HCT116 (cell line): ENCODE data around the gene TMEM178B. TPM values are rescaled to one million over a fixed set of nuclear protein-coding genes. Genes with fewer than 3 reads are reported as not detected.

Experiments used
- ATAC-seq: fragments of 200-7000 bp; cut with Tn5 transposase; 2 replicates; pipeline ENCODE4 v1.9.1; 2020; ENCODE audit warnings: mild to moderate bottlenecking, moderate library complexity
- BruUV-seq: library from RNA; stranded (reverse); fragments of 400-500 nt; replicated peaks from 2 replicates; lab custom pipeline; 2021; lab: Mats Ljungman, UMichigan
- CTCF ChIA-PET: fragments of 300-600 bp; sonication (Branson Sonifier 250); formaldehyde crosslinking; loops from one replicate; lab custom pipeline; 2021; ENCODE audit warnings: antibody characterized with exemption; lab: Charles Lee
- POLR2A ChIA-PET: fragments of 300-600, 350-600 bp; sonication (Branson Sonifier 250); formaldehyde crosslinking; loops from one replicate; lab custom pipeline; 2021; ENCODE audit warnings: antibody characterized with exemption; lab: Charles Lee
- RAD21 ChIA-PET, 2 experiments: fragments of 300-600 bp; sonication (Branson Sonifier 250); formaldehyde crosslinking; loops; one replicate each; lab custom pipeline; 2023; ENCODE audit warnings: low total read pairs in 2 of 2; ENCODE audit not compliant: uncharacterized antibody in 2 of 2, unreplicated experiment in 2 of 2, low non-redundant PET in 1 of 2; lab: Charles Lee
- DNase-seq: peaks from one replicate; pipeline ENCODE4 v3.0.0-alpha.2; 2010; ENCODE audit warnings: low read depth, low spot score
- H2AFZ ChIP-seq: fragments of 200-600 bp; shearing (Covaris generic), sonication (generic); 2 replicates; pipeline ENCODE4 v1.6.1; 2017; ENCODE audit warnings: low read depth, mixed run types, mixed read lengths, antibody characterized with exemption, low read length; ENCODE audit not compliant: poor library complexity, severe bottlenecking
- H3K27ac ChIP-seq: 2 replicates; pipeline ENCODE4 v1.5.1; 2012; ENCODE audit warnings: low read depth, low read length
- H3K27me3 ChIP-seq: fragments of 200-600 bp; sonication (generic); 2 replicates; pipeline ENCODE4 v1.6.1; 2016; ENCODE audit warnings: mixed run types, low read length, mixed read lengths; ENCODE audit not compliant: insufficient read depth
- H3K36me3 ChIP-seq, 2 experiments: fragments of 200-500 bp in 1 of 2; fragments of 200-600 bp in 1 of 2; sonication (Bioruptor generic) in 1 of 2; sonication (generic) in 1 of 2; 2 replicates each; pipeline versions ENCODE4 v1.5.1 to v1.6.1; 2014 to 2016; ENCODE audit warnings: low read length in 2 of 2, inconsistent platforms in 1 of 2, mixed read lengths in 1 of 2, mixed run types in 1 of 2; ENCODE audit not compliant: insufficient read depth in 2 of 2, control insufficient read depth in 1 of 2
- H3K4me1 ChIP-seq, 2 experiments: fragments of 200-600 bp in 1 of 2; sonication (generic) in 1 of 2; 2 replicates each; pipeline versions ENCODE4 v1.5.1 to v1.6.1; 2012 to 2017; ENCODE audit warnings: low read length in 2 of 2, inconsistent platforms in 1 of 2, mild to moderate bottlenecking in 1 of 2, mixed read lengths in 1 of 2, mixed run types in 1 of 2, moderate library complexity in 1 of 2; ENCODE audit not compliant: insufficient read depth in 2 of 2, control insufficient read depth in 1 of 2
- H3K4me2 ChIP-seq: fragments of 200-600 bp; sonication (generic); 2 replicates; pipeline ENCODE4 v1.6.1; 2017; ENCODE audit warnings: mixed run types, low read length, mixed read lengths
- H3K4me3 ChIP-seq, 2 experiments: fragments of 200-600 bp in 1 of 2; sonication (generic) in 1 of 2; replicated peaks in 1 of 2; 2 replicates each; pipeline ENCODE4 v1.5.1; 2011 to 2016; ENCODE audit warnings: low read length in 2 of 2, control low read depth in 1 of 2, low read depth in 1 of 2, mild to moderate bottlenecking in 1 of 2, mixed read lengths in 1 of 2, mixed run types in 1 of 2
- H3K79me2 ChIP-seq: fragments of 200-600 bp; sonication (generic); 2 replicates; pipeline ENCODE4 v1.6.1; 2017; ENCODE audit warnings: mild to moderate bottlenecking, mixed run types, low read length, moderate library complexity, mixed read lengths; ENCODE audit not compliant: insufficient read depth
- H3K9ac ChIP-seq: fragments of 200-600 bp; sonication (generic); 2 replicates; pipeline ENCODE4 v1.6.1; 2016; ENCODE audit warnings: low read length, mixed read lengths
- H3K9me2 ChIP-seq: fragments of 200-600 bp; sonication (generic), shearing (Covaris generic); 2 replicates; pipeline ENCODE4 v1.6.1; 2017; ENCODE audit warnings: mixed run types, mild to moderate bottlenecking, moderate library complexity; ENCODE audit not compliant: insufficient read depth
- H3K9me3 ChIP-seq, 2 experiments: fragments of 200-500 bp in 1 of 2; fragments of 200-600 bp in 1 of 2; sonication (Bioruptor generic) in 1 of 2; sonication (generic) in 1 of 2; 2 replicates each; pipeline ENCODE4 v1.6.1; 2014 to 2017; ENCODE audit warnings: low read length in 2 of 2, mixed read lengths in 2 of 2, inconsistent platforms in 1 of 2, low read depth in 1 of 2, mild to moderate bottlenecking in 1 of 2, mixed run types in 1 of 2, moderate library complexity in 1 of 2; ENCODE audit not compliant: control insufficient read depth in 1 of 2, insufficient read depth in 1 of 2
- H4K20me1 ChIP-seq: fragments of 200-600 bp; sonication (generic), shearing (Covaris generic); 2 replicates; pipeline ENCODE4 v1.6.1; 2017; ENCODE audit warnings: mixed run types, mild to moderate bottlenecking, moderate library complexity; ENCODE audit not compliant: insufficient read depth
- CBX3 ChIP-seq: IDR thresholded peaks from 2 replicates; pipeline ENCODE4 v1.6.1; 2012; ENCODE audit warnings: low read depth
- CTCF ChIP-seq, 3 experiments: fragments of 200-600 bp in 1 of 3; sonication (generic) in 1 of 3; IDR thresholded peaks in 2 of 3; conservative IDR thresholded peaks in 1 of 3; 2 replicates each; pipeline ENCODE4 v1.5.1; 2012 to 2017; ENCODE audit warnings: low read depth in 2 of 3, low read length in 2 of 3, antibody characterized with exemption in 1 of 3, borderline replicate concordance in 1 of 3, control low read depth in 1 of 3, mild to moderate bottlenecking in 1 of 3, mixed read lengths in 1 of 3, mixed run types in 1 of 3, moderate library complexity in 1 of 3; ENCODE audit not compliant: insufficient read depth in 1 of 3
- EGR1 ChIP-seq: IDR thresholded peaks from 2 replicates; pipeline ENCODE4 v1.6.1; 2012; ENCODE audit warnings: low read depth
- EZH2 ChIP-seq: fragments of 200-600 bp; sonication (generic); IDR thresholded peaks from 2 replicates; pipeline ENCODE4 v1.6.1; 2017; ENCODE audit warnings: antibody characterized with exemption, mixed run types
- EZH2phosphoT487 ChIP-seq: fragments of 200-600 bp; IDR thresholded peaks from 2 replicates; pipeline ENCODE4 v1.6.1; 2018; ENCODE audit warnings: antibody characterized with exemption, borderline replicate concordance
- MAX ChIP-seq: IDR thresholded peaks from 2 replicates; pipeline ENCODE4 v1.6.1; 2012
- POLR2A ChIP-seq: IDR thresholded peaks from 2 replicates; pipeline ENCODE4 v1.7.0; 2011; ENCODE audit warnings: borderline replicate concordance; ENCODE audit not compliant: insufficient read depth, insufficient read length; ENCODE audit errors: extremely low read depth
- RAD21 ChIP-seq: IDR thresholded peaks from 2 replicates; pipeline ENCODE4 v1.6.1; 2012; ENCODE audit warnings: low read depth, mild to moderate bottlenecking
- SIN3A ChIP-seq: IDR thresholded peaks from 2 replicates; pipeline ENCODE4 v1.6.1; 2012; ENCODE audit warnings: low read depth
- SP1 ChIP-seq: IDR thresholded peaks from 2 replicates; pipeline ENCODE4 v1.6.1; 2012; ENCODE audit warnings: low read depth
- SRF ChIP-seq: IDR thresholded peaks from 2 replicates; pipeline ENCODE4 v1.6.1; 2012; ENCODE audit warnings: low read depth
- intact Hi-C: fragments of 100-400 bp; cut with micrococcal nuclease; formaldehyde crosslinking; loops from 2 replicates; pipeline ENCODE4 v1.10.0; 2022
- total RNA-seq: library from RNA; stranded (reverse); gene quantifications from one replicate; pipeline ENCODE4 v1.2.1, GENCODE V29; 2021; ENCODE audit not compliant: unreplicated experiment
- TF ChIP-seq, protein P1 (sequence below): IDR thresholded peaks from 2 replicates; pipeline ENCODE4 v1.6.1; 2012; ENCODE audit warnings: low read depth
- TF ChIP-seq, protein P2 (sequence below): IDR thresholded peaks from 2 replicates; pipeline ENCODE4 v1.6.1; 2011; ENCODE audit warnings: mild to moderate bottlenecking, low read length, moderate library complexity; ENCODE audit not compliant: insufficient replicate concordance; ENCODE audit errors: extremely low read depth

The TMEM178B gene
- total RNA-seq, 1 experiment from 2014 or later: 0.02 TPM

- ChIA-PET CTCF (no interaction called here), RAD21 (no interaction called here)
- no peak overlapping the region for H2AFZ ChIP-seq
- no peaks in the 10 kb centered on the region for H4K20me1 ChIP-seq
- H3K9me3 ChIP-seq: no peaks in the 10 kb centered on the region
- ATAC-seq: no peak
- TF ChIP-seq, protein P1, sequence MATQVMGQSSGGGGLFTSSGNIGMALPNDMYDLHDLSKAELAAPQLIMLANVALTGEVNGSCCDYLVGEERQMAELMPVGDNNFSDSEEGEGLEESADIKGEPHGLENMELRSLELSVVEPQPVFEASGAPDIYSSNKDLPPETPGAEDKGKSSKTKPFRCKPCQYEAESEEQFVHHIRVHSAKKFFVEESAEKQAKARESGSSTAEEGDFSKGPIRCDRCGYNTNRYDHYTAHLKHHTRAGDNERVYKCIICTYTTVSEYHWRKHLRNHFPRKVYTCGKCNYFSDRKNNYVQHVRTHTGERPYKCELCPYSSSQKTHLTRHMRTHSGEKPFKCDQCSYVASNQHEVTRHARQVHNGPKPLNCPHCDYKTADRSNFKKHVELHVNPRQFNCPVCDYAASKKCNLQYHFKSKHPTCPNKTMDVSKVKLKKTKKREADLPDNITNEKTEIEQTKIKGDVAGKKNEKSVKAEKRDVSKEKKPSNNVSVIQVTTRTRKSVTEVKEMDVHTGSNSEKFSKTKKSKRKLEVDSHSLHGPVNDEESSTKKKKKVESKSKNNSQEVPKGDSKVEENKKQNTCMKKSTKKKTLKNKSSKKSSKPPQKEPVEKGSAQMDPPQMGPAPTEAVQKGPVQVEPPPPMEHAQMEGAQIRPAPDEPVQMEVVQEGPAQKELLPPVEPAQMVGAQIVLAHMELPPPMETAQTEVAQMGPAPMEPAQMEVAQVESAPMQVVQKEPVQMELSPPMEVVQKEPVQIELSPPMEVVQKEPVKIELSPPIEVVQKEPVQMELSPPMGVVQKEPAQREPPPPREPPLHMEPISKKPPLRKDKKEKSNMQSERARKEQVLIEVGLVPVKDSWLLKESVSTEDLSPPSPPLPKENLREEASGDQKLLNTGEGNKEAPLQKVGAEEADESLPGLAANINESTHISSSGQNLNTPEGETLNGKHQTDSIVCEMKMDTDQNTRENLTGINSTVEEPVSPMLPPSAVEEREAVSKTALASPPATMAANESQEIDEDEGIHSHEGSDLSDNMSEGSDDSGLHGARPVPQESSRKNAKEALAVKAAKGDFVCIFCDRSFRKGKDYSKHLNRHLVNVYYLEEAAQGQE: peak; percentile 79
- TF ChIP-seq MAX: no peak
- TF ChIP-seq, all 23 proteins: peak for 1
- BruUV-seq: no TSS peak
- POLR2A ChIA-PET: no interaction called here
- no peak overlapping the region for H3K27ac ChIP-seq
- H3K4me1 ChIP-seq: no peaks in the 10 kb centered on the region
- no peak overlapping the region for H3K9ac ChIP-seq
- peaks cover 24% of the 10 kb centered on the region for H3K27me3 ChIP-seq
- no peaks in the 10 kb centered on the region for H3K9me2 ChIP-seq
- intact Hi-C loops: no loop called here
- H3K4me2 ChIP-seq: no peak overlapping the region
- DNase-seq: no peak
- no peaks in the 10 kb centered on the region for H3K36me3 ChIP-seq
- no peaks in the 10 kb centered on the region for H3K79me2 ChIP-seq
- H3K4me3 ChIP-seq: no peak overlapping the region
Measured at GRCh38 chr7:141097430-141097829, 23.6 kb downstream of the TMEM178B start.

GRCh38 chr7:141102436-141102835 is 28.6 kb downstream of the TMEM178B start:
- Histone ChIP-seq H3K9me3 (no peaks in the 10 kb centered on the region), H3K27me3 (peaks cover 41% of the 10 kb centered on the region), H3K4me2 (no peak overlapping the region), H3K9me2 (no peaks in the 10 kb centered on the region), H2AFZ (no peak overlapping the region), H3K9ac (no peak overlapping the region), H3K36me3 (no peaks in the 10 kb centered on the region), H3K79me2 (no peaks in the 10 kb centered on the region), H3K4me3 (no peak overlapping the region), H4K20me1 (no peaks in the 10 kb centered on the region), H3K27ac (no peak overlapping the region), H3K4me1 (no peaks in the 10 kb centered on the region)
- no peak for ATAC-seq
- POLR2A ChIA-PET: no interaction called here
- CTCF ChIA-PET: no interaction called here
- DNase-seq: no peak
- BruUV-seq: no TSS peak
- intact Hi-C loops: no loop called here
- RAD21 ChIA-PET: no interaction called here
- TF ChIP-seq MAX (no peak), POLR2A (no peak), SP1 (no peak), RAD21 (no peak), EGR1 (no peak), CTCF (IDR thresholded peaks at IDR 0.05 in 2 of 3, conservative IDR thresholded peaks at IDR 0.05 in 1 of 3; ENCODE audit: borderline replicate concordance in 1 of 3, insufficient read depth in 1 of 3, low read depth in 2 of 3, low read length in 2 of 3) (no peak), SIN3A (no peak), CBX3 (no peak), EZH2phosphoT487 (no peak), EZH2 (no peak), SRF (no peak)
- TF ChIP-seq, protein P2, sequence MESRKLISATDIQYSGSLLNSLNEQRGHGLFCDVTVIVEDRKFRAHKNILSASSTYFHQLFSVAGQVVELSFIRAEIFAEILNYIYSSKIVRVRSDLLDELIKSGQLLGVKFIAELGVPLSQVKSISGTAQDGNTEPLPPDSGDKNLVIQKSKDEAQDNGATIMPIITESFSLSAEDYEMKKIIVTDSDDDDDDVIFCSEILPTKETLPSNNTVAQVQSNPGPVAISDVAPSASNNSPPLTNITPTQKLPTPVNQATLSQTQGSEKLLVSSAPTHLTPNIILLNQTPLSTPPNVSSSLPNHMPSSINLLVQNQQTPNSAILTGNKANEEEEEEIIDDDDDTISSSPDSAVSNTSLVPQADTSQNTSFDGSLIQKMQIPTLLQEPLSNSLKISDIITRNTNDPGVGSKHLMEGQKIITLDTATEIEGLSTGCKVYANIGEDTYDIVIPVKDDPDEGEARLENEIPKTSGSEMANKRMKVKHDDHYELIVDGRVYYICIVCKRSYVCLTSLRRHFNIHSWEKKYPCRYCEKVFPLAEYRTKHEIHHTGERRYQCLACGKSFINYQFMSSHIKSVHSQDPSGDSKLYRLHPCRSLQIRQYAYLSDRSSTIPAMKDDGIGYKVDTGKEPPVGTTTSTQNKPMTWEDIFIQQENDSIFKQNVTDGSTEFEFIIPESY: no peak
